WTC11 (cell line): ENCODE data around the gene XRCC4. TPM values are rescaled to one million over a fixed set of nuclear protein-coding genes. Genes with fewer than 3 reads are reported as not detected.

Experiments used
- ATAC-seq: fragments of 200-7000 bp; cut with Tn5 transposase; 2 replicates; pipeline ENCODE4 v1.10.0; 2021; ENCODE audit warnings: mild to moderate bottlenecking, moderate library complexity
- CTCF ChIA-PET: fragments of 300-600 bp; sonication (Branson Sonifier 250); formaldehyde crosslinking; loops from one replicate; lab custom pipeline; 2021; ENCODE audit warnings: antibody characterized with exemption; lab: Charles Lee
- POLR2A ChIA-PET: fragments of 350-600 bp; sonication (Branson Sonifier 250); formaldehyde crosslinking; loops from one replicate; lab custom pipeline; 2021; ENCODE audit warnings: antibody characterized with exemption; lab: Charles Lee
- DNase-seq: peaks from one replicate; pipeline ENCODE4 v3.0.0; 2021; ENCODE audit warnings: low spot score
- H3K27ac Mint-ChIP-seq: 2 replicates; pipeline ENCODE4 v1.8.0; 2021; ENCODE audit warnings: mixed read lengths
- H3K27me3 Mint-ChIP-seq: 2 replicates; pipeline ENCODE4 v1.8.0; 2021; ENCODE audit warnings: low read depth, mild to moderate bottlenecking, moderate library complexity, mixed read lengths
- H3K36me3 Mint-ChIP-seq: 2 replicates; pipeline ENCODE4 v1.8.0; 2021; ENCODE audit warnings: mixed read lengths
- H3K4me1 Mint-ChIP-seq: 2 replicates; pipeline ENCODE4 v1.8.0; 2022; ENCODE audit warnings: mixed read lengths
- H3K4me3 Mint-ChIP-seq: 2 replicates; pipeline ENCODE4 v1.8.0; 2021; ENCODE audit warnings: mild to moderate bottlenecking, moderate library complexity, mixed read lengths
- H3K9me3 Mint-ChIP-seq: 2 replicates; pipeline ENCODE4 v1.8.0; 2021; ENCODE audit warnings: mixed read lengths
- AR ChIP-seq: fragments of 250-450 bp; sonication (Bioruptor Pico); IDR thresholded peaks from 2 replicates; pipeline ENCODE4 v1.9.0; 2021; ENCODE audit warnings: mild to moderate bottlenecking
- ETV6 ChIP-seq: sonication (generic); formaldehyde crosslinking; IDR thresholded peaks from 2 replicates; pipeline ENCODE4 v1.8.1; 2022; ENCODE audit warnings: mild to moderate bottlenecking, missing genetic modification reagents
- FOXJ3 ChIP-seq: sonication (generic); formaldehyde crosslinking; IDR thresholded peaks from 2 replicates; pipeline ENCODE4 v1.9.0; 2021; ENCODE audit warnings: missing genetic modification reagents, mild to moderate bottlenecking, borderline replicate concordance
- FOXP1 ChIP-seq: sonication (generic); formaldehyde crosslinking; IDR thresholded peaks from 2 replicates; pipeline ENCODE4 v1.8.0; 2022; ENCODE audit warnings: missing genetic modification reagents, mild to moderate bottlenecking, moderate library complexity, borderline replicate concordance
- NFATC4 ChIP-seq: fragments of 250-450 bp; sonication (Bioruptor Pico); IDR thresholded peaks from 2 replicates; pipeline ENCODE4 v1.9.0; 2021; ENCODE audit warnings: mild to moderate bottlenecking
- NFE2L1 ChIP-seq: sonication (generic); formaldehyde crosslinking; IDR thresholded peaks from 2 replicates; pipeline ENCODE4 v1.8.1; 2023; ENCODE audit warnings: missing genetic modification reagents
- PRDM15 ChIP-seq: sonication (generic); formaldehyde crosslinking; IDR thresholded peaks from 2 replicates; pipeline ENCODE4 v1.8.0; 2022; ENCODE audit warnings: missing genetic modification reagents
- RELA ChIP-seq: sonication (generic); formaldehyde crosslinking; IDR thresholded peaks from 2 replicates; pipeline ENCODE4 v1.8.1; 2022; ENCODE audit warnings: missing genetic modification reagents, mild to moderate bottlenecking, borderline replicate concordance
- SMAD4 ChIP-seq: sonication (generic); formaldehyde crosslinking; IDR thresholded peaks from 2 replicates; pipeline ENCODE4 v1.8.0; 2022; ENCODE audit warnings: mild to moderate bottlenecking, missing genetic modification reagents
- ZNF423 ChIP-seq: fragments of 250-450 bp; sonication (Bioruptor Pico); IDR thresholded peaks from 2 replicates; pipeline ENCODE4 v2.1.2; 2022; ENCODE audit warnings: mild to moderate bottlenecking, moderate library complexity
- total RNA-seq: library from RNA; stranded (reverse); gene quantifications from 3 replicates; pipeline ENCODE4 v1.2.3, GENCODE V29; 2021
- TF ChIP-seq, protein P1 (sequence below): sonication (generic); formaldehyde crosslinking; IDR thresholded peaks from 2 replicates; pipeline ENCODE4 v1.8.0; 2023; ENCODE audit warnings: missing genetic modification reagents, mild to moderate bottlenecking, borderline replicate concordance
- TF ChIP-seq, protein P2 (sequence below): sonication (generic); formaldehyde crosslinking; IDR thresholded peaks from 2 replicates; pipeline ENCODE4 v1.8.1; 2022; ENCODE audit warnings: low read depth, mild to moderate bottlenecking, moderate library complexity, missing genetic modification reagents, borderline replicate concordance

XRCC4 gene
- total RNA-seq, 1 experiment from 2014 or later = 13.5 TPM

- Mint-ChIP-seq H3K36me3 (peaks cover 9% of the 10 kb centered on the region), H3K4me1 (peaks cover 31% of the 10 kb centered on the region), H3K9me3 (peaks cover 13% of the 10 kb centered on the region), H3K27me3 (no peaks in the 10 kb centered on the region), H3K4me3 (no peak overlapping the region), H3K27ac (no peak overlapping the region)
- CTCF ChIA-PET = interaction anchor here (0.8 to 1.4 kb wide), 2 partner anchors 131 to 143 kb away, joined by 3 read pairs; no protein-coding TSS in a partner anchor
- DNase-seq (no peak), ATAC-seq (0 out of 2 replicates have a peak, but pooled peaks have one; percentile 32)
- POLR2A ChIA-PET = no interaction called here
- TF ChIP-seq SMAD4 (no peak), FOXP1 (no peak), NFE2L1 (CRISPR knock-in tag) (no peak), RELA (CRISPR knock-in tag) (no peak), ZNF423 (CRISPR knock-in tag) (no peak), ETV6 (CRISPR knock-in tag) (no peak), FOXJ3 (no peak), AR (CRISPR knock-in tag) (no peak)
- TF ChIP-seq, protein P1, sequence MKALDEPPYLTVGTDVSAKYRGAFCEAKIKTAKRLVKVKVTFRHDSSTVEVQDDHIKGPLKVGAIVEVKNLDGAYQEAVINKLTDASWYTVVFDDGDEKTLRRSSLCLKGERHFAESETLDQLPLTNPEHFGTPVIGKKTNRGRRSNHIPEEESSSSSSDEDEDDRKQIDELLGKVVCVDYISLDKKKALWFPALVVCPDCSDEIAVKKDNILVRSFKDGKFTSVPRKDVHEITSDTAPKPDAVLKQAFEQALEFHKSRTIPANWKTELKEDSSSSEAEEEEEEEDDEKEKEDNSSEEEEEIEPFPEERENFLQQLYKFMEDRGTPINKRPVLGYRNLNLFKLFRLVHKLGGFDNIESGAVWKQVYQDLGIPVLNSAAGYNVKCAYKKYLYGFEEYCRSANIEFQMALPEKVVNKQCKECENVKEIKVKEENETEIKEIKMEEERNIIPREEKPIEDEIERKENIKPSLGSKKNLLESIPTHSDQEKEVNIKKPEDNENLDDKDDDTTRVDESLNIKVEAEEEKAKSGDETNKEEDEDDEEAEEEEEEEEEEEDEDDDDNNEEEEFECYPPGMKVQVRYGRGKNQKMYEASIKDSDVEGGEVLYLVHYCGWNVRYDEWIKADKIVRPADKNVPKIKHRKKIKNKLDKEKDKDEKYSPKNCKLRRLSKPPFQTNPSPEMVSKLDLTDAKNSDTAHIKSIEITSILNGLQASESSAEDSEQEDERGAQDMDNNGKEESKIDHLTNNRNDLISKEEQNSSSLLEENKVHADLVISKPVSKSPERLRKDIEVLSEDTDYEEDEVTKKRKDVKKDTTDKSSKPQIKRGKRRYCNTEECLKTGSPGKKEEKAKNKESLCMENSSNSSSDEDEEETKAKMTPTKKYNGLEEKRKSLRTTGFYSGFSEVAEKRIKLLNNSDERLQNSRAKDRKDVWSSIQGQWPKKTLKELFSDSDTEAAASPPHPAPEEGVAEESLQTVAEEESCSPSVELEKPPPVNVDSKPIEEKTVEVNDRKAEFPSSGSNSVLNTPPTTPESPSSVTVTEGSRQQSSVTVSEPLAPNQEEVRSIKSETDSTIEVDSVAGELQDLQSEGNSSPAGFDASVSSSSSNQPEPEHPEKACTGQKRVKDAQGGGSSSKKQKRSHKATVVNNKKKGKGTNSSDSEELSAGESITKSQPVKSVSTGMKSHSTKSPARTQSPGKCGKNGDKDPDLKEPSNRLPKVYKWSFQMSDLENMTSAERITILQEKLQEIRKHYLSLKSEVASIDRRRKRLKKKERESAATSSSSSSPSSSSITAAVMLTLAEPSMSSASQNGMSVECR (CRISPR knock-in tag) = no peak
- TF ChIP-seq, protein P2, sequence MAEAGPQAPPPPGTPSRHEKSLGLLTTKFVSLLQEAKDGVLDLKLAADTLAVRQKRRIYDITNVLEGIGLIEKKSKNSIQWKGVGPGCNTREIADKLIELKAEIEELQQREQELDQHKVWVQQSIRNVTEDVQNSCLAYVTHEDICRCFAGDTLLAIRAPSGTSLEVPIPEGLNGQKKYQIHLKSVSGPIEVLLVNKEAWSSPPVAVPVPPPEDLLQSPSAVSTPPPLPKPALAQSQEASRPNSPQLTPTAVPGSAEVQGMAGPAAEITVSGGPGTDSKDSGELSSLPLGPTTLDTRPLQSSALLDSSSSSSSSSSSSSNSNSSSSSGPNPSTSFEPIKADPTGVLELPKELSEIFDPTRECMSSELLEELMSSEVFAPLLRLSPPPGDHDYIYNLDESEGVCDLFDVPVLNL (CRISPR knock-in tag) = no peak
Measured at GRCh38 chr5:83341815-83342334, 264.5 kb downstream of the XRCC4 start.

DNA sequence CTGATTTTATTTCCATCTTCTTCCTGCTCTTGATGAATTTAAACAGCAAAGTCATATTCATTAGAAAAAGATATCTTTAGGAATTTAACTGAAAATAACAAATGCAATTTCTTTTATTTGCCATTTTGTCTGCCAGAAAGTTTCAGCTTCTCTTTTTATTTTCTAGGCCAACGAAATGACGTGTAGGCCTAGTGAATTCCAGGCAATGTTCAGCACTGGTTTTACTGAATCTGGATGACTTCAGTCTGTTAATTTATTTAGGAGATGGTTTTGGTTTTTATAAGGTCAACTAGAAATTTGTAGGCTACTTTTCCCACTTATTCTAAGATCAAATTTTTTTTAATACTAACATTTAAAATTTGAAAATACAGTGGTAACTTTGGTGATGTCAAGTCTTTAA, 265.1 kb downstream of the XRCC4 start:
- ATAC-seq (no peak), DNase-seq (no peak)
- peaks cover 15% of the 10 kb centered on the region for H3K36me3 Mint-ChIP-seq
- H3K27ac Mint-ChIP-seq = no peak overlapping the region; the same call in 1 of the 2 replicates
- H3K9me3 Mint-ChIP-seq = peaks cover 19% of the 10 kb centered on the region
- no peaks in the 10 kb centered on the region for H3K27me3 Mint-ChIP-seq
- ChIA-PET CTCF (interaction anchor here (0.8 to 1.4 kb wide), 2 partner anchors 131 to 143 kb away, joined by 3 read pairs; no protein-coding TSS in a partner anchor), POLR2A (no interaction called here)
- H3K4me1 Mint-ChIP-seq = peaks cover 31% of the 10 kb centered on the region
- no peak overlapping the region for H3K4me3 Mint-ChIP-seq
- TF ChIP-seq PRDM15 (CRISPR knock-in tag) (no peak), NFATC4 (CRISPR knock-in tag) (no peak)
